ENCODE data around the gene VSIG2.

DNA sequence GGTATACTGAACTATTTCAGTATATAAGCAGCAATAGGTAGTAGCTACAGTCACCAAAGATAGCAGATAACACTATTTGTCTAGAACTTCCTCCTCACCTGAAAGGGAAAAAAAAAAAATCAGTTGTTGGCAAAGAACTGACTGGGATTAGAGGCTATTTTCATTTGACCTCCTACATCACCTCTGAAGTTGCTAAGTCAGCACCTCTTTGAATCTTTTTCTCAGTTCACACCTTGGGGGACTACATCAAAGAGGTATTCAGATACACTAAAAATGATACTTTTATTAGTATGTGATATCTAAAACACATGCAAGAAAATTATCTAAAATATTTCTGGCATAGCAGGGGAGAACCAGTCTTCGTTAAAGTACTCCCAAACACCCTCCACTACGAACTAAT, 32.0 kb upstream of the VSIG2 start:
- TF ChIP-seq POLR2A (IDR thresholded peaks at IDR 0.05), result no peak
- TF ChIP-seq, protein P1, sequence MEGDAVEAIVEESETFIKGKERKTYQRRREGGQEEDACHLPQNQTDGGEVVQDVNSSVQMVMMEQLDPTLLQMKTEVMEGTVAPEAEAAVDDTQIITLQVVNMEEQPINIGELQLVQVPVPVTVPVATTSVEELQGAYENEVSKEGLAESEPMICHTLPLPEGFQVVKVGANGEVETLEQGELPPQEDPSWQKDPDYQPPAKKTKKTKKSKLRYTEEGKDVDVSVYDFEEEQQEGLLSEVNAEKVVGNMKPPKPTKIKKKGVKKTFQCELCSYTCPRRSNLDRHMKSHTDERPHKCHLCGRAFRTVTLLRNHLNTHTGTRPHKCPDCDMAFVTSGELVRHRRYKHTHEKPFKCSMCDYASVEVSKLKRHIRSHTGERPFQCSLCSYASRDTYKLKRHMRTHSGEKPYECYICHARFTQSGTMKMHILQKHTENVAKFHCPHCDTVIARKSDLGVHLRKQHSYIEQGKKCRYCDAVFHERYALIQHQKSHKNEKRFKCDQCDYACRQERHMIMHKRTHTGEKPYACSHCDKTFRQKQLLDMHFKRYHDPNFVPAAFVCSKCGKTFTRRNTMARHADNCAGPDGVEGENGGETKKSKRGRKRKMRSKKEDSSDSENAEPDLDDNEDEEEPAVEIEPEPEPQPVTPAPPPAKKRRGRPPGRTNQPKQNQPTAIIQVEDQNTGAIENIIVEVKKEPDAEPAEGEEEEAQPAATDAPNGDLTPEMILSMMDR (IDR thresholded peaks at IDR 0.05), result no peak

All from uterus (tissue), 2 donors.